SK-N-SH (cell line): ENCODE data around the gene MBP. TPM values are rescaled to one million over a fixed set of nuclear protein-coding genes. Genes with fewer than 3 reads are reported as not detected.

Experiments used
- CTCF ChIA-PET: fragments of 300-600, 350-600 bp; formaldehyde crosslinking; extraction: SDS; loops from one replicate; lab custom pipeline; 2021; lab: Yijun Ruan, JAX
- POLR2A ChIA-PET: fragments of 350-600 bp; sonication (Branson Sonifier 250); formaldehyde crosslinking; extraction: SDS; loops from one replicate; lab custom pipeline; 2020; ENCODE audit warnings: antibody characterized with exemption, inconsistent platforms; lab: Yijun Ruan, JAX
- DNase-seq: peaks from one replicate; pipeline ENCODE4 v3.0.0; 2012
- H2AFZ ChIP-seq: fragments of 200-600 bp; sonication (generic); 2 replicates; pipeline ENCODE4 v1.8.1; 2016; ENCODE audit warnings: antibody characterized with exemption, mild to moderate bottlenecking, low read depth
- H3F3A ChIP-seq: fragments of 200-600 bp; sonication (generic); replicated peaks from 2 replicates; pipeline ENCODE3; 2016; ENCODE audit warnings: antibody characterized with exemption, mild to moderate bottlenecking; ENCODE audit not compliant: insufficient read depth
- H3K27ac ChIP-seq, 2 experiments: fragments of 200-500 bp in 1 of 2; fragments of 200-600 bp in 1 of 2; sonication (Bioruptor generic) in 1 of 2; sonication (generic), shearing (Covaris generic) in 1 of 2; 2 replicates each; pipeline versions ENCODE4 v1.5.1 to v1.6.1; 2014 to 2016; ENCODE audit warnings: low read depth in 2 of 2, inconsistent platforms in 1 of 2, low read length in 1 of 2, mild to moderate bottlenecking in 1 of 2, mixed read lengths in 1 of 2
- H3K27me3 ChIP-seq: fragments of 200-600 bp; sonication (generic), shearing (Covaris generic); 2 replicates; pipeline ENCODE4 v1.6.1; 2016; ENCODE audit warnings: mixed run types; ENCODE audit not compliant: insufficient read depth
- H3K36me3 ChIP-seq, 2 experiments: fragments of 200-500 bp in 1 of 2; fragments of 200-600 bp in 1 of 2; sonication (Bioruptor generic) in 1 of 2; sonication (generic) in 1 of 2; replicated peaks in 1 of 2; 2 replicates each; pipeline versions ENCODE3 to v1.5.1; 2014 to 2016; ENCODE audit warnings: low read length in 1 of 2, mild to moderate bottlenecking in 1 of 2; ENCODE audit not compliant: insufficient read depth in 2 of 2, control insufficient read depth in 1 of 2
- H3K4me1 ChIP-seq, 2 experiments: fragments of 200-500 bp in 1 of 2; fragments of 200-600 bp in 1 of 2; sonication (Bioruptor generic) in 1 of 2; sonication (generic), shearing (Covaris generic) in 1 of 2; 2 replicates each; pipeline versions ENCODE4 v1.5.1 to v1.6.1; 2014 to 2016; ENCODE audit warnings: low read depth in 1 of 2, low read length in 1 of 2, mixed run types in 1 of 2; ENCODE audit not compliant: insufficient read depth in 2 of 2, control insufficient read depth in 1 of 2
- H3K4me2 ChIP-seq: fragments of 200-600 bp; sonication (generic), shearing (Covaris generic); 2 replicates; pipeline ENCODE4 v1.6.1; 2017; ENCODE audit warnings: mixed run types
- H3K4me3 ChIP-seq, 2 experiments: fragments of 200-500 bp in 1 of 2; fragments of 200-600 bp in 1 of 2; sonication (Bioruptor generic) in 1 of 2; sonication (generic), shearing (Covaris generic) in 1 of 2; 2 replicates each; pipeline versions ENCODE4 v1.5.1 to v1.8.1; 2014 to 2016; ENCODE audit warnings: low read depth in 2 of 2, inconsistent platforms in 1 of 2, low read length in 1 of 2, mild to moderate bottlenecking in 1 of 2, mixed read lengths in 1 of 2, moderate library complexity in 1 of 2
- H3K79me2 ChIP-seq: fragments of 200-600 bp; sonication (generic); 2 replicates; pipeline ENCODE4 v1.8.1; 2017; ENCODE audit warnings: mild to moderate bottlenecking; ENCODE audit not compliant: insufficient read depth
- H3K9ac ChIP-seq: fragments of 200-600 bp; sonication (generic); 2 replicates; pipeline ENCODE4 v1.6.1; 2017; ENCODE audit warnings: mixed run types
- H3K9me2 ChIP-seq: fragments of 200-600 bp; sonication (generic); 2 replicates; pipeline ENCODE4 v1.6.1; 2017; ENCODE audit warnings: mixed run types
- H3K9me3 ChIP-seq: fragments of 200-600 bp; sonication (generic); 2 replicates; pipeline ENCODE4 v1.6.1; 2017; ENCODE audit warnings: mixed run types, mild to moderate bottlenecking, moderate library complexity
- H4K20me1 ChIP-seq: fragments of 200-600 bp; sonication (generic); 2 replicates; pipeline ENCODE4 v1.6.1; 2017; ENCODE audit warnings: mild to moderate bottlenecking, mixed run types; ENCODE audit not compliant: insufficient read depth
- CTCF ChIP-seq: fragments of 200-600 bp; sonication (generic); IDR thresholded peaks from 2 replicates; pipeline ENCODE4 v1.6.1; 2017; ENCODE audit warnings: antibody characterized with exemption, mild to moderate bottlenecking, moderate library complexity
- NFIC ChIP-seq: IDR thresholded peaks from 2 replicates; pipeline ENCODE4 v1.4.0; 2012; ENCODE audit warnings: borderline replicate concordance
- NRF1 ChIP-seq: IDR thresholded peaks from 2 replicates; pipeline ENCODE4 v1.6.1; 2012; ENCODE audit warnings: low read depth, mild to moderate bottlenecking, low read length
- RAD21 ChIP-seq: IDR thresholded peaks from 2 replicates; pipeline ENCODE4 v1.6.1; 2012; ENCODE audit warnings: mild to moderate bottlenecking, low read length
- REST ChIP-seq: IDR thresholded peaks from 2 replicates; pipeline ENCODE4 v1.6.1; 2012; ENCODE audit warnings: mild to moderate bottlenecking, low read depth, low read length, moderate library complexity
- SMC3 ChIP-seq: IDR thresholded peaks from 2 replicates; pipeline ENCODE4 v1.6.1; 2012; ENCODE audit warnings: low read depth, low read length, improper control_type of control experiment
- USF1 ChIP-seq: IDR thresholded peaks from 2 replicates; pipeline ENCODE4 v1.4.0; 2012; ENCODE audit warnings: low read depth, borderline replicate concordance
- USF2 ChIP-seq: fragments of 150-350 bp; IDR thresholded peaks from 2 replicates; pipeline ENCODE4 v1.6.1; 2017; ENCODE audit warnings: antibody characterized with exemption, low read length, low read depth, borderline replicate concordance
- WGBS: methylation state at CpG from one replicate; pipeline ENCODE4 v1.1.6; 2017; ENCODE audit warnings: low lambda C conversion rate; 5-methylcytosine and 5-hydroxymethylcytosine counted together
- polyA plus RNA-seq, 3 experiments: library from polyadenylated mRNA; depleted of rRNA; stranded (reverse); fragments of >200 nt; gene quantifications; 2 replicates each; pipeline ENCODE4 v1.2.3, GENCODE V29; 2012

Gene MBP
- polyA plus RNA-seq, 1 of the 3 experiments (the other 2 are of a cell fraction), result 1.6 TPM

- H3K27ac ChIP-seq, result no peak overlapping the region
- POLR2A ChIA-PET, result no interaction called here
- H3K4me2 ChIP-seq, result no peak overlapping the region
- H2AFZ ChIP-seq, result no peak overlapping the region
- H3K4me1 ChIP-seq, result no peaks in the 10 kb centered on the region
- no peak overlapping the region for H3K4me3 ChIP-seq
- CTCF ChIA-PET, result interaction anchor here (1.0 kb wide), 1 partner anchor 216 kb away, joined by 3 read pairs; no protein-coding TSS in a partner anchor
- no peaks in the 10 kb centered on the region for H3K79me2 ChIP-seq
- H4K20me1 ChIP-seq, result no peaks in the 10 kb centered on the region
- H3K36me3 ChIP-seq, result no peaks in the 10 kb centered on the region
- 29% methylated on average over 6 of the region's 6 CpGs for WGBS
- DNase-seq, result no peak
- H3K9me3 ChIP-seq, result no peaks in the 10 kb centered on the region
- no peak for TF ChIP-seq REST
- no peak for TF ChIP-seq RAD21
- TF ChIP-seq USF1, result no peak
- no peak for TF ChIP-seq USF2
- no peak for TF ChIP-seq NRF1
- TF ChIP-seq SMC3, result no peak
- no peak for TF ChIP-seq NFIC
- no peak for TF ChIP-seq CTCF
- TF ChIP-seq, all 33 proteins: peak for 0
- Histone ChIP-seq H3K9ac (no peak overlapping the region), H3K27me3 (no peaks in the 10 kb centered on the region), H3F3A (no peaks in the 10 kb centered on the region), H3K9me2 (no peaks in the 10 kb centered on the region)
Measured at GRCh38 chr18:77153404-77153803, 20.8 kb upstream of the MBP start.
